ENCODE measurements around the gene TFF2.

TFF2 gene

DNA sequence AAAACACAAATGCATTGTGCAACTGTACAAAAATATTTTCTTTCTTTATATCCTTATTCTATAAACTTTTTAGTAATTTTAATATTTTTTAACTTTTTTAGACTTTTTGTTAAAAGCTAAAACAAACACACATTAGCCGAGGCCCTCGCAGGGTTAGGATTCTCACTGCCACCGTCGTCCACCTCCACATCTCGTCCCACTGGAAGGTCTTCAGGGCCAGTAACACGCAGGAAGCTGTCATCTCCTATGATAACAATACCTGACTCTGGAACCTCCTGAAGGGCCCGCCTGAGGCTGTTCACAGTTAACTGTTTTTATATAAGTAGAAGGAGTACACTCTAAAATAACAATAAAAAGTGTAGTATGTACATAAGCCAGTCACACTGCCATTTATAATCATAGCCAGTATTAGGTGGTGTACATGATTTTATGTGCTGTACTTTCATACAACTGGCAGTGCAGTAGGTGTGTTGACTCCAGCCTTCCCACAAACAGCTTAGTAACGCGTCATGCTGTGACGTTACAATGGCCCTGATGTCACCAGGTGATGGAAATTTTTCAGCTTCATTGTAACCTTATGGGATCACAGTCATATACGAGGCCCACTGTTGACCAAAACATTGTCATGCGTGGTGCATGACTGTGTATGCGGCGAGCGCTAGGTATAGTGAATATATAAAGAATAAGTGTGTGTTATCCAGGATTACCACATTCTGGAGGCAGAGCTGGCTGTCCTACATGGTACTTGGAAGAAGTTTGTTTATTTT is 8.8 kb downstream of the TFF2 start:
- no peak for TF ChIP-seq CTCF (IDR thresholded peaks at IDR 0.05; ENCODE audit: low read length, missing control alignments)
- DNase-seq (ENCODE audit: low read depth) = no peak
- no peak overlapping the region for H3K4me3 ChIP-seq (replicated peaks; ENCODE audit: low read depth, low read length)

DNA sequence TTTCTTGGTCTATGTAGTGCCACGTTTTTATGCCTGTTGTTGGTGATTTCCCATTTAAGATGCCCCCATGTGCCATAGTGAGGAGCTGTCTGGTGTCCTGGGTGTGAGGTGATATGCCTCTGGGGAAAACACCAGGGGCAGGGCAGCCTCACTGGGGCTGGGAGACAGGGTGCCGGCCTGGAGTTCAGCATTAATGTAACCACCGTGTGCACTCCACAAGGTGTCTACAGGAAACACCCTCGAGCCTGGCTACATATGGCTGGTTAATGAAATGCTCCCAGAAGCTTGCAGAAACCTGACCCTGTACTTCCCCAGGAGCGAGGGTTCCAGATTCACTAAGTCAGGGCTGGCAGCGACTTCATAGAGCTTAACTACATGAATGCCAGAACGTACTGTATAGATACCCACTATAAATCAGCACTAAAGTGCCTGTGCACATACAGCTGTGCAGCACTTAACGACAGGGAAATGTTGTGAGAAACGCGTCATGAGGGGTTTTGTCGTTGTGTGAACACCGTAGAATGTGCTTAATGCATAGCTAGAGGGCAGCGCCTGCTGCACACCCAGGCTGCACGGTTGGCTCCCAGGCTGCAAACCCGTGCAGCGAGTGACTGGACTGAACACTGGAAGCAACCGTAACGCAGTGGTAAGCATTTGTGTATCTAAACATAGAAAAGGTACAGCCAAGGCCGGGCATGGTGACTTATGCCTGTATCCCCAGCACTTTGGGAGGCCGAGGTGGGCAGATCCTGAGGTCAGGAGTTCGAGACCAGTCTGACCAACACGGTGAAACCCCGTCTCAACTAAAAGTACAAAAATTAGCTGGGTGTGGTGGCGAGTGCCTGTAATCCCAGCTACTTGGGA is 10.4 kb downstream of the TFF2 start:
- no peak overlapping the region for H3K4me3 ChIP-seq (replicated peaks; ENCODE audit: low read depth, low read length)
- no peak for TF ChIP-seq CTCF (IDR thresholded peaks at IDR 0.05; ENCODE audit: low read length, missing control alignments)

GRCh38 chr21:42338729-42339715 is 11.8 kb downstream of the TFF2 start:
- no peak for DNase-seq (ENCODE audit: low read depth)
- TF ChIP-seq CTCF (IDR thresholded peaks at IDR 0.05; ENCODE audit: low read length, missing control alignments) = no peak
- no peak overlapping the region for H3K4me3 ChIP-seq (replicated peaks; ENCODE audit: low read depth, low read length)

More for the DNA sequence above, 10.4 kb downstream of the TFF2 start:
- no peak for DNase-seq (ENCODE audit: low read depth)

DNA sequence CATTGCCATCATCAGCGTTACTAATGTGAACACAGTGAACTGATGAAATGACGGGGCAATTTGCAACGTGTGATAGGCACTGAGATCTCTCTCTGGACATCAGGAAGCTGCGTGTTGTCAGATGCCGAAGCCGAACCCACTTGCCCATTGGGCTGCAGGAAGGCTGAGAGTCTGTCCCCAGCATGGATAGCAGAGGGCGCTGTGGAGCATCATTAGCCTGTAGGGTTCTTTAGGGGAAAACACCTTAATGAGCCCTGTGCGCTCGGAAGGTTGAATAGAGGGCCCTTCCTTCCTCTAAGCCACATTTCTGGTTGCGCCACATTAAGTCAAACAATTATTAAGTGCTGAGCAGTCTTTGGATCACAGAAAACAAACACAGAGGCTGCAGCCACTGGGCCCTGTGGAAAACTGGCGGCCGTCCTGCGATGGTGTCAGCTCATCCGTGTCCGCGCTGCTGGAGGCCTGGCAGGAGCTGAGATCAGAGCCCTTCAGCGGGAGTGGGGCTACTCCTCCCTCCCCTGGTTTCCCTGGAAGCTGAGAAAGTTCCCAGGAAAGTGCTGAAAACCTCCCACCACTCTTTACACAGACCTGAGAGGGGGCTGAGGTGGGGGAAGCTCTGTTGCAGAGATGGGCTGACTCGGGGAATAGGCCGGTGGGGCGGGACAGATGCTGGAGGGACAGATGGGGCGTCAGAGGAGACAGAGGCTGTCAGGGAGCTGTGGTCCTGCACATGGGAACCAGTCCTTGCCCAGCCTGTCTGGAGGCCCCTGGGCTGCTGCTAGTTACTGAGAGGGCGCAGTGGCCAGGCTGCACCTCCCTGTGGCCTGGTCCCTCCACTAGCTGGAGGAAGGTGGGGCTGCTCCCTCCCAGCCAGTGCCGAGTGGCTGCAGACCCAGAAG is 12.7 kb downstream of the TFF2 start:
- TF ChIP-seq CTCF (IDR thresholded peaks at IDR 0.05; ENCODE audit: low read length, missing control alignments) = peak; percentile 73
- peak; percentile 61 for DNase-seq (ENCODE audit: low read depth)
- H3K4me3 ChIP-seq (replicated peaks; ENCODE audit: low read depth, low read length) = no peak overlapping the region

- no peak for TF ChIP-seq CTCF (IDR thresholded peaks at IDR 0.05; ENCODE audit: low read length, missing control alignments)
Measured at GRCh38 chr21:42337276-42337675, 13.5 kb downstream of the TFF2 start.

More at GRCh38 chr21:42337276-42337675, 13.5 kb downstream of the TFF2 start:
- DNase-seq (ENCODE audit: low read depth) = no peak
- no peak overlapping the region for H3K4me3 ChIP-seq (replicated peaks; ENCODE audit: low read depth, low read length)
